ENCODE measurements around the gene HINFP.

DNA sequence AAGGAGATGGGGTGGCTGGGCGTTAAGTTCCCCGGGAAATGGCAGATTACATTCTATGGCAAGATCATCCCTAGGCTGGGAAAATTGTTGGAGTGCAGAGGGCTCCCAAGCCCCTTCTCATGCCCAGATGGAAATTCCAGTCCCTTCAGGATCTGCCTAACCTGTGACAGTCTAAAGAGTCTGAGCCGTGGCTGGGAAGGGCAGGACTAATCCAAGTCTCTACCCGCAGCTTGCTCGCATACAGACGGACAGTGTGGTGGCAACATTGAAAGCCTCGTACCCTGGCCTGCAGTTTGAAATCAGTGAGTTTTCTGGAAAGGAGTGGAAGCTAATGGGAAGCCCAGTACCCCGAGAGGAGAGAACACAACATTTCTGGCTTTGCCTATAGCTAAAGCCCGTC is 33.0 kb upstream of the HINFP start:
- TF ChIP-seq TEAD4 (IDR thresholded peaks at IDR 0.05; ENCODE audit: low read depth, low read length) (no peak), CTCF (IDR thresholded peaks at IDR 0.05; ENCODE audit: control extremely low read depth in 1 of 3, insufficient read depth in 1 of 3, low read depth in 1 of 3, low read length in 3 of 3) (no peak)

Measured in H1 (cell line).